Astrocyte (in vitro differentiated cells and primary cell): Measurements from ENCODE around the gene SHROOM3. TPM values are rescaled to one million over a fixed set of nuclear protein-coding genes. Genes with fewer than 3 reads are reported as not detected.

Experiments used
- DNase-seq: peaks from one replicate; pipeline ENCODE4 v3.0.0-alpha.2; 2010; ENCODE audit warnings: low read depth
- FAIRE-seq: peaks from 2 replicates; lab custom pipeline; 2011; peaks lifted over from hg19 to GRCh38; lab: Jason Lieb, UNC
- H2AFZ ChIP-seq: 2 replicates; pipeline ENCODE4 v1.6.0; 2012; ENCODE audit warnings: low read depth, low read length, inconsistent platforms
- H3K27ac ChIP-seq: 2 replicates; pipeline ENCODE4 v1.5.1; 2011; ENCODE audit warnings: low read depth, low read length, inconsistent platforms
- H3K27me3 ChIP-seq: 2 replicates; pipeline ENCODE4 v1.6.0; 2011; ENCODE audit warnings: low read length, inconsistent platforms; ENCODE audit not compliant: insufficient read depth
- H3K36me3 ChIP-seq: 2 replicates; pipeline ENCODE4 v1.5.1; 2011; ENCODE audit warnings: low read length, inconsistent platforms; ENCODE audit not compliant: insufficient read depth
- H3K4me1 ChIP-seq: 2 replicates; pipeline ENCODE4 v1.5.1; 2011; ENCODE audit warnings: low read length, inconsistent platforms; ENCODE audit not compliant: insufficient read depth
- H3K4me2 ChIP-seq: 2 replicates; pipeline ENCODE4 v1.6.0; 2012; ENCODE audit warnings: low read length, inconsistent platforms
- H3K4me3 ChIP-seq: 2 replicates; pipeline ENCODE4 v1.5.1; 2011; ENCODE audit warnings: low read depth, mild to moderate bottlenecking, low read length, inconsistent platforms; ENCODE audit not compliant: insufficient read depth
- H3K79me2 ChIP-seq: 2 replicates; pipeline ENCODE4 v1.6.0; 2012; ENCODE audit warnings: mild to moderate bottlenecking, low read length, inconsistent platforms; ENCODE audit not compliant: insufficient read depth
- H3K9ac ChIP-seq: 2 replicates; pipeline ENCODE4 v1.6.0; 2012; ENCODE audit warnings: mild to moderate bottlenecking, low read length, inconsistent platforms
- H3K9me3 ChIP-seq: 2 replicates; pipeline ENCODE4 v1.5.1; 2012; ENCODE audit warnings: low read depth, mild to moderate bottlenecking, low read length, inconsistent platforms; ENCODE audit not compliant: insufficient read depth
- H4K20me1 ChIP-seq: 2 replicates; pipeline ENCODE4 v1.6.0; 2012; ENCODE audit warnings: low read length, inconsistent platforms; ENCODE audit not compliant: insufficient read depth
- H3K27ac Mint-ChIP-seq: one replicate; pipeline ENCODE4 v1.8.0; 2021; ENCODE audit warnings: mild to moderate bottlenecking, mixed read lengths; ENCODE audit not compliant: unreplicated experiment
- H3K27me3 Mint-ChIP-seq: one replicate; pipeline ENCODE4 v1.8.0; 2021; ENCODE audit warnings: low read depth, mixed read lengths; ENCODE audit not compliant: unreplicated experiment
- H3K36me3 Mint-ChIP-seq: one replicate; pipeline ENCODE4 v1.8.0; 2021; ENCODE audit warnings: low read depth, mixed read lengths; ENCODE audit not compliant: unreplicated experiment
- H3K4me1 Mint-ChIP-seq: one replicate; pipeline ENCODE4 v1.8.0; 2021; ENCODE audit warnings: low read depth, mixed read lengths; ENCODE audit not compliant: unreplicated experiment
- H3K4me3 Mint-ChIP-seq: one replicate; pipeline ENCODE4 v1.8.0; 2021; ENCODE audit warnings: mild to moderate bottlenecking, moderate library complexity, mixed read lengths; ENCODE audit not compliant: unreplicated experiment
- H3K9me3 Mint-ChIP-seq: one replicate; pipeline ENCODE4 v1.8.0; 2021; ENCODE audit warnings: mild to moderate bottlenecking, mixed read lengths; ENCODE audit not compliant: unreplicated experiment
- CTCF ChIP-seq: IDR thresholded peaks from 2 replicates; pipeline ENCODE4 v1.5.1; 2011; ENCODE audit warnings: low read depth, mild to moderate bottlenecking, inconsistent platforms, low read length, moderate library complexity; ENCODE audit not compliant: insufficient read depth
- EZH2 ChIP-seq: IDR thresholded peaks from 2 replicates; pipeline ENCODE4 v1.6.1; 2012; ENCODE audit warnings: mild to moderate bottlenecking, low read length, inconsistent platforms; ENCODE audit not compliant: insufficient read depth
- total RNA-seq: library from RNA; stranded (reverse); gene quantifications from 2 replicates; pipeline ENCODE4 v1.2.1, GENCODE V29; 2021

Gene SHROOM3
- total RNA-seq, 1 donor from 2014 or later, result 64.6 TPM

GRCh38 chr4:76765473-76766183 is 330.6 kb downstream of the SHROOM3 start:
- Mint-ChIP-seq H3K27me3 (no peaks in the 10 kb centered on the region), H3K4me3 (peak overlapping the region; percentile 42), H3K4me1 (peaks cover 56% of the 10 kb centered on the region), H3K9me3 (no peaks in the 10 kb centered on the region), H3K36me3 (peaks cover 15% of the 10 kb centered on the region), H3K27ac (peak overlapping the region; percentile 84)
- H3K4me2 ChIP-seq, result no peak overlapping the region
- H3K4me1 ChIP-seq, result peaks cover 15% of the 10 kb centered on the region
- H3K9ac ChIP-seq, result no peak overlapping the region
- TF ChIP-seq CTCF (no peak), EZH2 (no peak)
- no peak overlapping the region for H2AFZ ChIP-seq
- no peaks in the 10 kb centered on the region for H4K20me1 ChIP-seq
- no peak overlapping the region for H3K4me3 ChIP-seq
- no peaks in the 10 kb centered on the region for H3K27me3 ChIP-seq
- no peak for DNase-seq
- H3K36me3 ChIP-seq, result peaks cover 4% of the 10 kb centered on the region
- FAIRE-seq, result no peak
- no peak overlapping the region for H3K27ac ChIP-seq
- no peaks in the 10 kb centered on the region for H3K9me3 ChIP-seq
- H3K79me2 ChIP-seq, result no peaks in the 10 kb centered on the region

GRCh38 chr4:76767983-76768382 is 333.0 kb downstream of the SHROOM3 start:
- H3K27me3 ChIP-seq, result no peaks in the 10 kb centered on the region
- peak overlapping the region; percentile 39 for H3K4me2 ChIP-seq
- H3K36me3 Mint-ChIP-seq, result peaks cover 26% of the 10 kb centered on the region
- H3K9me3 Mint-ChIP-seq, result no peaks in the 10 kb centered on the region
- H3K36me3 ChIP-seq, result peaks cover 2% of the 10 kb centered on the region
- no peaks in the 10 kb centered on the region for H3K9me3 ChIP-seq
- peak overlapping the region; percentile 49 for H3K27ac ChIP-seq
- H3K9ac ChIP-seq, result peak overlapping the region; percentile 56
- no peaks in the 10 kb centered on the region for H3K79me2 ChIP-seq
- peaks cover 49% of the 10 kb centered on the region for H3K4me1 Mint-ChIP-seq
- TF ChIP-seq EZH2 (no peak), CTCF (no peak)
- H3K27me3 Mint-ChIP-seq, result no peaks in the 10 kb centered on the region
- peaks cover 25% of the 10 kb centered on the region for H3K4me1 ChIP-seq
- peak overlapping the region; percentile 11 for H3K4me3 Mint-ChIP-seq
- H3K27ac Mint-ChIP-seq, result peak overlapping the region; percentile 90
- peak; percentile 69 for DNase-seq
- H4K20me1 ChIP-seq, result no peaks in the 10 kb centered on the region
- no peak overlapping the region for H3K4me3 ChIP-seq
- FAIRE-seq, result peak; percentile 83
- H2AFZ ChIP-seq, result no peak overlapping the region
